GM06990 (cell line): ENCODE data around the gene RSBN1L.
"Not testable (repeated sequence)": the region's sequence is repeated elsewhere in the genome, so short reads cannot be mapped to it uniquely, and the experiment has no call there.

Experiments
- DNase-seq: peaks from one replicate; pipeline ENCODE4 v3.0.0-alpha.2; 2011; ENCODE audit not compliant: insufficient read length; ENCODE audit errors: extremely low read depth
- H3K27me3 ChIP-seq: replicated peaks from 2 replicates; pipeline ENCODE4 v1.6.0; 2011; ENCODE audit warnings: low read length; ENCODE audit not compliant: control insufficient read depth, insufficient read depth
- H3K36me3 ChIP-seq: 2 replicates; pipeline ENCODE4 v1.5.1; 2011; ENCODE audit warnings: low read length; ENCODE audit not compliant: control insufficient read depth, insufficient read depth
- H3K4me3 ChIP-seq: replicated peaks from 2 replicates; pipeline ENCODE4 v1.5.1; 2011; ENCODE audit warnings: low read depth, mild to moderate bottlenecking, control low read depth, low read length
- TF ChIP-seq, protein P1 (sequence below): IDR thresholded peaks from 2 replicates; pipeline ENCODE4 v1.5.1; 2011; ENCODE audit warnings: low read length, control low read depth, mild to moderate bottlenecking, inconsistent platforms; ENCODE audit not compliant: insufficient read depth, poor library complexity, severe bottlenecking

RSBN1L gene

GRCh38 chr7:77710067-77710466 is 13.8 kb downstream of the RSBN1L start:
- H3K36me3 ChIP-seq = no peaks in the 10 kb centered on the region; the same call in none of the 2 replicates
- TF ChIP-seq, protein P1, sequence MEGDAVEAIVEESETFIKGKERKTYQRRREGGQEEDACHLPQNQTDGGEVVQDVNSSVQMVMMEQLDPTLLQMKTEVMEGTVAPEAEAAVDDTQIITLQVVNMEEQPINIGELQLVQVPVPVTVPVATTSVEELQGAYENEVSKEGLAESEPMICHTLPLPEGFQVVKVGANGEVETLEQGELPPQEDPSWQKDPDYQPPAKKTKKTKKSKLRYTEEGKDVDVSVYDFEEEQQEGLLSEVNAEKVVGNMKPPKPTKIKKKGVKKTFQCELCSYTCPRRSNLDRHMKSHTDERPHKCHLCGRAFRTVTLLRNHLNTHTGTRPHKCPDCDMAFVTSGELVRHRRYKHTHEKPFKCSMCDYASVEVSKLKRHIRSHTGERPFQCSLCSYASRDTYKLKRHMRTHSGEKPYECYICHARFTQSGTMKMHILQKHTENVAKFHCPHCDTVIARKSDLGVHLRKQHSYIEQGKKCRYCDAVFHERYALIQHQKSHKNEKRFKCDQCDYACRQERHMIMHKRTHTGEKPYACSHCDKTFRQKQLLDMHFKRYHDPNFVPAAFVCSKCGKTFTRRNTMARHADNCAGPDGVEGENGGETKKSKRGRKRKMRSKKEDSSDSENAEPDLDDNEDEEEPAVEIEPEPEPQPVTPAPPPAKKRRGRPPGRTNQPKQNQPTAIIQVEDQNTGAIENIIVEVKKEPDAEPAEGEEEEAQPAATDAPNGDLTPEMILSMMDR = no peak
- no peak for DNase-seq
- no peaks in the 10 kb centered on the region for H3K27me3 ChIP-seq
- no peak overlapping the region for H3K4me3 ChIP-seq

DNA sequence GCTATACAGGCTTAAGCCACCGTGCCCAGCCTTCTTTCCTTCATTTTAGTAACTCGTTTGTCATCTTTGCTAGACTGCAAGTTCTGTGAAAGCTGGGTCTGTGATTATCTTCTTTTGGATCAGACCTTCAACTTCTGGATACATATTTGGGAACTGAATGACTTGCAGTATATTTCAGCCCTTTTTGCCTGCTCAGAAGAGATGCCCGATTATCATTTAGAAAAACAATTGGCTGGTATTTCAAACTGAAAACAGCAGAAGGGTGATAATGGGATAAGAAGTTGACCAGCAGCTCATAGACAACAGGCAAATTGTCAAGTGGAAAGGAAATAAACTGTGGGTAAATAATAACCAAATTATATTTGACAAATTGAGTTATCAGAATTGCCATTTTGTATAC is 14.6 kb downstream of the RSBN1L start:
- H3K36me3 ChIP-seq = no peaks in the 10 kb centered on the region; the same call in none of the 2 replicates
- no peak overlapping the region for H3K4me3 ChIP-seq
- TF ChIP-seq, protein P1 = no peak
- no peaks in the 10 kb centered on the region for H3K27me3 ChIP-seq
- no peak for DNase-seq

- Histone ChIP-seq H3K36me3 (no peaks in the 10 kb centered on the region; the same call in 1 of the 2 replicates), H3K4me3 (no peak overlapping the region), H3K27me3 (no peaks in the 10 kb centered on the region)
- TF ChIP-seq, protein P1 = no peak
- no peak for DNase-seq
Measured at GRCh38 chr7:77714195-77714594, 17.9 kb downstream of the RSBN1L start.

DNA sequence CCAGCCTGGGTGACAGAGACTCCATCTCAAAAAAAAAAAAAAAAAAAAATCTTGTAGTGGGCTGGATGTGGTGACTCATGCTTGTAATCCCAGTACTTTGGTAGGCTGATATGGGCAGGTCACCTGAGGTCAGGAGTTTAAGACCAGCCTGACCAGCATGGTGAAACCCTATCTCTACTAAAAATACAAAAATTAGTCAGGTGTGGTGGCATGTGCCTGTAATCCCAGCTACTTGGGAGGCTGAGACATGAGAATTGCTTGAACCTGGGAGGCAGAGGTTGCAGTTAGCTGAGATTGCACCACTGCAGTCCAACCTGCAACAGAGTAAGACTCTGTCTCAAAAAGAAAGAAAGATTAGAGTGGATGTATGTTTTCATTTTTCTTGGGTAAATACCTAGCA is 18.7 kb downstream of the RSBN1L start:
- not testable (repeated sequence) for DNase-seq, H3K27me3 ChIP-seq, H3K36me3 ChIP-seq, H3K4me3 ChIP-seq

DNA sequence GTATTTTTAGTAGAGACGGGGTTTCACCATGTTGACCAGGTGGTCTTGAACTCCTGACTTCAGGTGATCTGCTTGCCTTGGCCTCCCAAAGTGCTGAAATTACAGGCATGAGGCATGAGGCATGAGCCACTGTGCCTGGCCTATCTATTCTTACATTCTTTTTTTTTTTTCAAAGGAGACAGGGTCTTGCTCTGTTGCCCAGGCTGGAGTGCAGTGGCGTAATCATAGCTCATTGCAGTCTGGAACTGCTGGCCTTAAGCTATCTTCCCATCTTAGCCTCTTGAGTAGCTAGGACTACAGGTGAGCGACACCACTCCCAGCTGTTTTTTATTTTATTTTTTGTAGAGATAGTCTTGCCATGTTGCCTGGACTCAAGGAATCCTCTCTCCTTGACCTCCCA is 20.5 kb downstream of the RSBN1L start:
- DNase-seq = no peak
- Histone ChIP-seq H3K4me3 (no peak overlapping the region), H3K27me3 (no peaks in the 10 kb centered on the region), H3K36me3 (no peaks in the 10 kb centered on the region)
- TF ChIP-seq, protein P1 = no peak

- not testable (repeated sequence) for H3K36me3 ChIP-seq, DNase-seq, H3K27me3 ChIP-seq, H3K4me3 ChIP-seq
Measured at GRCh38 chr7:77717566-77717965, 21.3 kb downstream of the RSBN1L start.

GRCh38 chr7:77727527-77727926 is 31.3 kb downstream of the RSBN1L start:
- no peak overlapping the region for H3K4me3 ChIP-seq
- H3K36me3 ChIP-seq = no peaks in the 10 kb centered on the region
- DNase-seq = no peak
- no peaks in the 10 kb centered on the region for H3K27me3 ChIP-seq
- TF ChIP-seq, protein P1 = no peak
